Peyer's patch (tissue), 4 donors: ENCODE results near the gene HDAC4. TPM values are rescaled to one million over a fixed set of nuclear protein-coding genes. Genes with fewer than 3 reads are reported as not detected.

Source experiments
- DNase-seq, 3 donors: peaks; one replicate each; pipeline ENCODE4 v3.0.0-alpha.2; 2017 to 2019
- H3K27ac ChIP-seq, 4 donors: fragments of 200-600 bp; sonication (generic); one replicate each; pipeline ENCODE4 v1.5.1; 2016 to 2019
- H3K27me3 ChIP-seq, 2 donors: fragments of 200-600 bp; sonication (generic); one replicate each; pipeline ENCODE4 v1.5.1; 2019
- H3K36me3 ChIP-seq, 3 donors: fragments of 200-600 bp; sonication (generic); one replicate each; pipeline ENCODE4 v1.5.1; 2016 to 2019
- H3K4me1 ChIP-seq, 4 donors: fragments of 200-600 bp; sonication (generic); one replicate each; pipeline ENCODE4 v1.5.1; 2016 to 2019
- H3K4me3 ChIP-seq, 4 donors: fragments of 200-600 bp; sonication (generic); 1 replicate in 3 of 4; 2 replicates in 1 of 4; pipeline ENCODE4 v1.5.1; 2016 to 2019; ENCODE audit warnings: mild to moderate bottlenecking in 1 of 4
- H3K9me3 ChIP-seq, 4 donors: fragments of 200-600 bp; sonication (generic); one replicate each; pipeline ENCODE4 v1.5.1; 2016 to 2019; ENCODE audit warnings: mild to moderate bottlenecking in 1 of 4
- CTCF ChIP-seq, 6 experiments: fragments of 450-650 bp in 4 of 6; fragments of 200-600 bp in 2 of 6; sonication (generic) in 1 of 6; IDR thresholded peaks; one replicate each; pipeline ENCODE4 v1.5.1; 2017 to 2019; ENCODE audit warnings: antibody characterized with exemption in 6 of 6, mild to moderate bottlenecking in 3 of 6, moderate library complexity in 1 of 6
- POLR2A ChIP-seq, 2 donors: fragments of 450-650 bp; IDR thresholded peaks; one replicate each; pipeline ENCODE4 v1.5.1; 2017; ENCODE audit warnings: antibody characterized with exemption in 2 of 2, mild to moderate bottlenecking in 2 of 2, moderate library complexity in 2 of 2
- total RNA-seq, 4 donors: library from RNA; depleted of rRNA; stranded (reverse); fragments of >200 nt; gene quantifications; one replicate each; pipeline ENCODE4 v1.1.0, GENCODE V29; 2016

Gene HDAC4
- total RNA-seq, 4 donors from 2014 or later, result 28.9 to 198 (median 102) TPM

DNA sequence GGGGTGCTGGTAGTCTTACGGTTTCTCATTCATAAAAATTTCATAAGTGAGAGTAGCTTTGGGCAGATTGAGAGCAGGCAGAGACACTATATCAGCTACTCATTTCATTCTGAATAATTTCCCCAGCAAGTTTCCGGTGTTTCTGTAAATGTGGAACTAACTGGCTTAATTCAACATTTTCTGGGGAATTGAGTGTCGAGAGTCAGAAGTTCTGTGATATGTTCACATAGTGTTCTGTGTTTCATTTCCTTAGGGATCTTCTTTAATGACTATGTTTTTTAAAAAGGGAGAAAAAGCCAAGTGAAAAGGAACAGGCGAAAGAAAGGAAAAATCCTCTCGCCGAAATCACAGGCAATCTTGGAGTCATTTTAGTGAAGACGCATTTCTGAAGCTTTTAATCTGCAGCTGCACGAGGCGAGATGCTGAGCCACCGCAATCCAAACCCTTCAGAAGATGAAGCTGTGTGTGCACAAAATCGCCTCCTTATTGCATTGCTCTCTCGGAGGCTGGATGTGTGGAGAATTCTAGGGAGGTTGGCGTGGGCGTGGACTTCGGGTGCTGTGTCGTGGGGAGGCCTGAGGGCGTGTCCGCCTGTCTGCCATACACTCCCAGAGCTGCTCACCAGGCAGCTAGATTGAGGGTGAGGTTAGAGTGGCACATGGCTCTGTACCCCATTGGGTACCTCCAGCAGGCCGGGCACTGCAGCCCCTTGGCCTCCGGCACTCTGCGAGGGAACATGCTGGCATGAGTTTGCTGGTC is 38.4 kb upstream of the HDAC4 start:
- no peak overlapping the region for H3K4me3 ChIP-seq
- H3K27ac ChIP-seq, result no peak overlapping the region
- no peak for TF ChIP-seq CTCF (IDR thresholded peaks at IDR 0.05)
- no peak for TF ChIP-seq POLR2A (IDR thresholded peaks at IDR 0.05)
- H3K9me3 ChIP-seq, result no peaks in the 10 kb centered on the region
- no peaks in the 10 kb centered on the region for H3K36me3 ChIP-seq
- no peak for DNase-seq
- no peaks in the 10 kb centered on the region for H3K27me3 ChIP-seq
- peaks cover 0 to 7% (median 1%) of the 10 kb centered on the region in 4 donors for H3K4me1 ChIP-seq

DNA sequence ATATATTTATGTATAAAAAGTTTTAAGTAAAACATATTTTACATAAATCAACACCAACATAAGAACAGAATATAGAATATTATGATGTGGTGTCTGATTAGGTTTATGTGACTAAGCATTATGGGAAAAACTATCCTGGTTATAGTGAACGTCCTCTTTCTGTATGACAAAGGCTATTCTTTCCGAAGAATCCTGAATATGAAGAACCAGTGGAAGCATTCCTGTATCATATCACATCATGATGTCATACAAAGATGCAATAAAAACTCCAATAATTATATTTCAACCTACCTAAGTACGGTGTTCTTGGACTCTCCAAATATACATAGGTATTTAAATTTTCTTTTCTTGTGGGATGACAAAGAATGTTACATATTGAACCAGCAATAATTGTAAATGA is 37.5 kb upstream of the HDAC4 start:
- Histone ChIP-seq H3K36me3 (no peaks in the 10 kb centered on the region), H3K4me3 (no peak overlapping the region), H3K4me1 (peaks cover 0 to 7% (median 1%) of the 10 kb centered on the region in 4 donors), H3K27me3 (no peaks in the 10 kb centered on the region), H3K9me3 (no peaks in the 10 kb centered on the region), H3K27ac (no peak overlapping the region)
- DNase-seq, result no peak
- no peak for TF ChIP-seq POLR2A (IDR thresholded peaks at IDR 0.05)
- no peak for TF ChIP-seq CTCF (IDR thresholded peaks at IDR 0.05)

DNA sequence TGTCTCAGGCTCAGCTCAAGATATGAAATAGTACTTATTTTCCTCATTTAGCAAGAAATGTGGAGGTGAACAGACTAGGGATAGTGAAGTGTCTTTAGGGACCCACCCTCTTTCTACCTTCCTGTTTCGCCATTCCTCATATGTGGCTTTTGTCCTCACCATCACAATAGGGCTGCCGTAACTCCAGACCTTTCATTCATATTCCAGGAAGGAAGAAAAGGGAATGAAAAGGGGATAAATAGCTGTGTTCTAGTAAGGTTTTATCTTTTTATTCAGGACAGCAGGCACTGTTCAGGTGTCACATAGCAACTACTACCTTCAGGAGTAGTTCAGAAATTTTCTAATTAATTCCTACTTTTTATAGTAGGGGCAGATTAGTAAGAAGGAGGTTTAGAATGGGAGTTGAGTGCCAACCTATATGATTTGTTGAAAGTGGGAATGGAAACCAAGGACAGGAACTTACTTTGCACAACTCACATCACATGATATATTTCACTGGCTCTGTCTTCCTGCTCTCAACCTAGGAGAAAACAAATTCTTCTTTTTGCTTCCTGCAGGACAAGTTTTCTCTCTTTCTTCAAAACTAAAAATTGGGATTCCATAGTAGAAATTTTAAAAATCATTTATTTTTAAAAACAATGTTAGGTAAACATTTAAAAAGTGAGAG is 36.0 kb upstream of the HDAC4 start:
- TF ChIP-seq POLR2A (IDR thresholded peaks at IDR 0.05), result no peak
- no peak for TF ChIP-seq CTCF (IDR thresholded peaks at IDR 0.05)
- Histone ChIP-seq H3K27ac (no peak overlapping the region), H3K4me3 (no peak overlapping the region), H3K4me1 (peaks cover 0 to 7% (median 1%) of the 10 kb centered on the region in 4 donors), H3K9me3 (no peaks in the 10 kb centered on the region), H3K27me3 (no peaks in the 10 kb centered on the region), H3K36me3 (no peaks in the 10 kb centered on the region)
- DNase-seq, result no peak

- peaks cover 0 to 7% (median under 1%) of the 10 kb centered on the region in 4 donors for H3K4me1 ChIP-seq
- no peak overlapping the region for H3K4me3 ChIP-seq
- TF ChIP-seq POLR2A (IDR thresholded peaks at IDR 0.05) (no peak), CTCF (IDR thresholded peaks at IDR 0.05) (no peak)
- H3K27ac ChIP-seq, result no peak overlapping the region
- no peaks in the 10 kb centered on the region for H3K36me3 ChIP-seq
- no peaks in the 10 kb centered on the region for H3K27me3 ChIP-seq
- no peaks in the 10 kb centered on the region for H3K9me3 ChIP-seq
- DNase-seq, result no peak
Observed at GRCh38 chr2:239436076-239436475, 35.3 kb upstream of the HDAC4 start.

GRCh38 chr2:239433777-239434403 is 33.1 kb upstream of the HDAC4 start:
- no peak for TF ChIP-seq CTCF (IDR thresholded peaks at IDR 0.05)
- no peak for TF ChIP-seq POLR2A (IDR thresholded peaks at IDR 0.05)

More at GRCh38 chr2:239433777-239434403, 33.1 kb upstream of the HDAC4 start:
- no peak for DNase-seq
- Histone ChIP-seq H3K9me3 (no peaks in the 10 kb centered on the region), H3K36me3 (no peaks in the 10 kb centered on the region), H3K4me1 (no peaks in the 10 kb centered on the region), H3K4me3 (no peak overlapping the region), H3K27ac (no peak overlapping the region), H3K27me3 (no peaks in the 10 kb centered on the region)
